H1 (cell line): ENCODE results near the gene ARSB. TPM values are rescaled to one million over a fixed set of nuclear protein-coding genes. Genes with fewer than 3 reads are reported as not detected.
A peak's percentile ranks its signal among the peaks of the same experiment; 100 is the strongest.

Experiments used
- CTCF ChIA-PET: fragments of 300-600 bp; sonication (Branson Sonifier 250); formaldehyde crosslinking; loops from one replicate; lab custom pipeline; 2021; ENCODE audit not compliant: partially characterized antibody; lab: Charles Lee
- POLR2A ChIA-PET: fragments of 300-600 bp; sonication (Branson Sonifier 250); formaldehyde crosslinking; loops from one replicate; lab custom pipeline; 2021; ENCODE audit warnings: inconsistent platforms; ENCODE audit not compliant: partially characterized antibody; lab: Charles Lee
- DNase-seq, 2 experiments: peaks; one replicate each; pipeline versions ENCODE4 v3.0.0 to v3.0.0-alpha.2; 2010 to 2022; ENCODE audit warnings: low spot score in 2 of 2, low read depth in 1 of 2, mixed read lengths in 1 of 2
- FAIRE-seq: peaks from 2 replicates; lab custom pipeline; 2011; peaks lifted over from hg19 to GRCh38; lab: Jason Lieb, UNC
- H2AFZ ChIP-seq: 2 replicates; pipeline ENCODE4 v1.8.1; 2012; ENCODE audit warnings: low read length, inconsistent platforms
- H2AK5ac ChIP-seq: 2 replicates; pipeline ENCODE4 v1.6.1; 2013; ENCODE audit warnings: low read depth, low read length
- H2BK120ac ChIP-seq: replicated peaks from 2 replicates; pipeline ENCODE3; 2013; ENCODE audit warnings: low read depth, low read length, inconsistent platforms
- H2BK12ac ChIP-seq: 2 replicates; pipeline ENCODE4 v1.6.1; 2013; ENCODE audit warnings: low read depth, low read length
- H2BK15ac ChIP-seq: 2 replicates; pipeline ENCODE4 v1.6.1; 2013; ENCODE audit warnings: low read length
- H2BK20ac ChIP-seq: 2 replicates; pipeline ENCODE4 v1.6.1; 2013; ENCODE audit warnings: low read length
- H2BK5ac ChIP-seq: 2 replicates; pipeline ENCODE4 v1.6.1; 2013; ENCODE audit warnings: low read depth, low read length
- H3K14ac ChIP-seq: 2 replicates; pipeline ENCODE4 v1.6.1; 2013; ENCODE audit warnings: inconsistent platforms; ENCODE audit not compliant: insufficient read length
- H3K18ac ChIP-seq: 2 replicates; pipeline ENCODE4 v1.6.1; 2013; ENCODE audit warnings: low read length; ENCODE audit errors: extremely low read depth
- H3K23ac ChIP-seq: 2 replicates; pipeline ENCODE4 v1.6.1; 2013; ENCODE audit warnings: inconsistent platforms; ENCODE audit not compliant: insufficient read length
- H3K23me2 ChIP-seq: 2 replicates; pipeline ENCODE4 v1.6.1; 2013; ENCODE audit warnings: low read depth, low read length
- H3K27ac ChIP-seq: 2 replicates; pipeline ENCODE4 v1.6.1; 2011; ENCODE audit warnings: low read depth, low read length, inconsistent platforms
- H3K27me3 ChIP-seq, 4 experiments: replicated peaks in 1 of 4; 1 replicate in 1 of 4; 2 replicates in 3 of 4; pipeline versions ENCODE4 v1.6.1 to v1.8.1; 2011 to 2013; ENCODE audit warnings: low read length in 3 of 4, mild to moderate bottlenecking in 3 of 4, inconsistent platforms in 2 of 4, mixed read lengths in 2 of 4, moderate library complexity in 1 of 4; ENCODE audit not compliant: control insufficient read depth in 3 of 4, insufficient read depth in 3 of 4; ENCODE audit errors: extremely low read depth in 1 of 4
- H3K36me3 ChIP-seq, 4 experiments: 2 replicates each; pipeline versions ENCODE4 v1.6.1 to v1.8.1; 2011 to 2013; ENCODE audit warnings: mild to moderate bottlenecking in 4 of 4, low read length in 3 of 4, moderate library complexity in 2 of 4, control low read depth in 1 of 4, inconsistent platforms in 1 of 4; ENCODE audit not compliant: insufficient read depth in 4 of 4, control insufficient read depth in 2 of 4
- H3K4ac ChIP-seq: replicated peaks from 2 replicates; pipeline ENCODE3; 2013; ENCODE audit warnings: low read length, low read depth, mixed read lengths, inconsistent platforms; ENCODE audit not compliant: insufficient read length
- H3K4me1 ChIP-seq, 4 experiments: replicated peaks in 1 of 4; 1 replicate in 1 of 4; 2 replicates in 3 of 4; pipeline versions ENCODE4 v1.6.1 to v1.8.1; 2011 to 2013; ENCODE audit warnings: low read length in 3 of 4, inconsistent platforms in 2 of 4, mixed read lengths in 1 of 4; ENCODE audit not compliant: insufficient read depth in 4 of 4, control insufficient read depth in 3 of 4
- H3K4me2 ChIP-seq, 2 experiments: 2 replicates each; pipeline versions ENCODE4 v1.6.1 to v1.8.1; 2011 to 2013; ENCODE audit warnings: low read depth in 2 of 2, low read length in 2 of 2, control low read depth in 1 of 2, inconsistent platforms in 1 of 2, mild to moderate bottlenecking in 1 of 2; ENCODE audit not compliant: insufficient read depth in 1 of 2
- H3K4me3 ChIP-seq, 4 experiments: fragments of 200-600, 300-600 bp in 1 of 4; sonication (generic), shearing (Covaris generic), sonication (Bioruptor Twin) in 1 of 4; 2 replicates each; pipeline versions ENCODE4 v1.5.1 to v1.8.1; 2011 to 2016; ENCODE audit warnings: low read length in 4 of 4, low read depth in 3 of 4, control low read depth in 2 of 4, inconsistent platforms in 2 of 4, mild to moderate bottlenecking in 2 of 4, mixed read lengths in 1 of 4, moderate library complexity in 1 of 4; ENCODE audit not compliant: insufficient read depth in 2 of 4; ENCODE audit errors: extremely low read depth in 1 of 4
- H3K56ac ChIP-seq: replicated peaks from 2 replicates; pipeline ENCODE3; 2013; ENCODE audit warnings: low read depth, mild to moderate bottlenecking, mixed read lengths, low read length, inconsistent platforms; ENCODE audit not compliant: insufficient read length
- H3K79me1 ChIP-seq: 2 replicates; pipeline ENCODE4 v1.6.1; 2013; ENCODE audit warnings: low read depth, low read length, control low read depth
- H3K79me2 ChIP-seq, 2 experiments: 2 replicates each; pipeline versions ENCODE4 v1.6.1 to v1.8.1; 2012 to 2013; ENCODE audit warnings: low read length in 2 of 2, mild to moderate bottlenecking in 2 of 2, inconsistent platforms in 1 of 2; ENCODE audit not compliant: insufficient read depth in 2 of 2, control insufficient read depth in 1 of 2
- H3K9ac ChIP-seq, 4 experiments: replicated peaks in 1 of 4; 1 replicate in 1 of 4; 2 replicates in 3 of 4; pipeline versions ENCODE4 v1.6.1 to v1.8.1; 2011 to 2013; ENCODE audit warnings: low read depth in 3 of 4, low read length in 3 of 4, control low read depth in 2 of 4, mild to moderate bottlenecking in 2 of 4, moderate library complexity in 2 of 4, inconsistent platforms in 1 of 4; ENCODE audit errors: extremely low read depth in 1 of 4
- H3K9me3 ChIP-seq, 2 experiments: 2 replicates each; pipeline versions ENCODE4 v1.6.1 to v1.8.1; 2012 to 2013; ENCODE audit warnings: mild to moderate bottlenecking in 2 of 2, moderate library complexity in 2 of 2, control low read depth in 1 of 2, inconsistent platforms in 1 of 2, low read depth in 1 of 2, low read length in 1 of 2, mixed read lengths in 1 of 2; ENCODE audit not compliant: insufficient read depth in 2 of 2
- H4K20me1 ChIP-seq, 2 experiments: replicated peaks in 1 of 2; 2 replicates each; pipeline versions ENCODE3 to v1.8.1; 2011 to 2013; ENCODE audit warnings: inconsistent platforms in 2 of 2, low read length in 2 of 2, mild to moderate bottlenecking in 1 of 2; ENCODE audit not compliant: insufficient read depth in 2 of 2, control insufficient read depth in 1 of 2
- H4K5ac ChIP-seq: 2 replicates; pipeline ENCODE4 v1.6.1; 2013; ENCODE audit warnings: low read length, low read depth, mixed read lengths, inconsistent platforms; ENCODE audit not compliant: insufficient read length
- H4K8ac ChIP-seq: 2 replicates; pipeline ENCODE4 v1.8.0; 2013; ENCODE audit warnings: mild to moderate bottlenecking, moderate library complexity, low read length, inconsistent platforms; ENCODE audit not compliant: insufficient read depth; ENCODE audit errors: extremely low read depth
- H4K91ac ChIP-seq: replicated peaks from 2 replicates; pipeline ENCODE3; 2013; ENCODE audit warnings: low read length, mixed read lengths, inconsistent platforms; ENCODE audit not compliant: insufficient read length
- ATF3 ChIP-seq: IDR thresholded peaks from 2 replicates; pipeline ENCODE4 v1.6.1; 2011; ENCODE audit warnings: low read depth, mild to moderate bottlenecking, low read length; ENCODE audit not compliant: insufficient read depth
- RAD21 ChIP-seq, 2 experiments: IDR thresholded peaks in 1 of 2; conservative IDR thresholded peaks in 1 of 2; 2 replicates each; pipeline ENCODE4 v1.6.1; 2011; ENCODE audit warnings: low read depth in 2 of 2, low read length in 2 of 2, improper control_type of control experiment in 1 of 2, inconsistent platforms in 1 of 2, mild to moderate bottlenecking in 1 of 2, moderate library complexity in 1 of 2
- WGBS, 2 experiments: shearing (Covaris generic) in 1 of 2; methylation state at CpG; one replicate each; pipeline versions ENCODE4 v1.1.6 to v1.1.7; 2013 to 2015; ENCODE audit warnings: low lambda C conversion rate in 2 of 2, mixed read lengths in 2 of 2, inconsistent platforms in 1 of 2, low coverage in 1 of 2, missing lambda C conversion rate in 1 of 2; ENCODE audit not compliant: insufficient replicate concordance in 2 of 2, insufficient coverage in 1 of 2, insufficient read length in 1 of 2; ENCODE audit errors: extremely low coverage in 1 of 2, missing lambda C conversion rate in 1 of 2; 5-methylcytosine and 5-hydroxymethylcytosine counted together
- polyA plus RNA-seq, 7 experiments: library from polyadenylated mRNA; depleted of rRNA in 3 of 7; stranded (reverse) in 5 of 7; unstranded in 2 of 7; fragments of >200 nt in 5 of 7; fragments of 200-250 nt in 2 of 7; gene quantifications; 1 replicate in 5 of 7; 2 replicates in 1 of 7; 4 replicates in 1 of 7; pipeline versions ENCODE4 v1.2.1 to v1.2.3, GENCODE V29; 2011 to 2013; ENCODE audit warnings: missing spikeins in 2 of 7, mixed read lengths in 2 of 7
- total RNA-seq: library from RNA; stranded (reverse); fragmentation: NEBNext Ultra II Directional; extraction: Animal tissue kit (Norgen Biotek cat#: 25700); gene quantifications from 2 replicates; pipeline ENCODE4 v1.2.1, GENCODE V29; 2021
- TF ChIP-seq, protein P1 (sequence below), 3 experiments: IDR thresholded peaks; 1 replicate in 2 of 3; 2 replicates in 1 of 3; pipeline versions ENCODE4 v1.5.1 to v1.6.1; 2011; ENCODE audit warnings: low read length in 3 of 3, mild to moderate bottlenecking in 3 of 3, inconsistent platforms in 2 of 3, low read depth in 1 of 3, moderate library complexity in 1 of 3; ENCODE audit not compliant: insufficient read depth in 1 of 3; ENCODE audit errors: control extremely low read depth in 1 of 3

ARSB gene
- total and polyA plus RNA-seq, 2 of the 8 experiments (the other 6 are each of a cell fraction or from before 2014, with no cell fraction given), result 6.4 to 13.9 TPM

DNA sequence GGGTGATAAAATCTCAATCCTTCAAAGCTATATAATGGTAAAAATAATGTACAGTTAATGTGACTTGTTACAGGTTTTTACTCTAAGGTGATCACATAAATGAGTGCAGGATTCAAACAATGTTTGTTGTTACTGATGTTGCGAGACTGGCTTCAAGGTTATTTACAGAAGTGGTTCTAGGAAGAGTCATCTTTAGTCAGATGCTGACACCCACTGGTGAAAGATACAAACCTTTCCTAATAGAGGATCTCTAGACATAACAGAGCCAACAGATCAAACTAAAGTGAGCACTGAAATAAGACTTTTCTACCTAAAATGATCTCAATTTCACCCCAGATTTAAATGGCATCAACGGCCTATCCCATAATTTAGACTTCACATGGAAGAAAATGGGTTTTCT is 20.2 kb downstream of the ARSB start:
- H4K20me1 ChIP-seq, result no peaks in the 10 kb centered on the region
- H3K4ac ChIP-seq, result no peak overlapping the region
- no peak overlapping the region for H4K5ac ChIP-seq
- H2BK5ac ChIP-seq, result no peak overlapping the region
- H2AK5ac ChIP-seq, result no peak overlapping the region
- H3K23ac ChIP-seq, result no peak overlapping the region
- no peak overlapping the region for H3K9ac ChIP-seq
- no peak overlapping the region for H3K14ac ChIP-seq
- H2AFZ ChIP-seq, result no peak overlapping the region
- no peak overlapping the region for H2BK15ac ChIP-seq
- H2BK120ac ChIP-seq, result no peak overlapping the region
- H3K27ac ChIP-seq, result no peak overlapping the region
- peaks cover 0 to 3% (median 0%) of the 10 kb centered on the region in 4 experiments; a peak in 1 of 8 replicates for H3K36me3 ChIP-seq
- H3K79me1 ChIP-seq, result no peaks in the 10 kb centered on the region
- no peak overlapping the region for H3K56ac ChIP-seq
- ChIA-PET POLR2A (no interaction called here), CTCF (interaction anchor here (0.6 to 7.8 kb wide), 16 partner anchors 10 to 810 kb away, joined by 3 to 101 read pairs (median 4); no protein-coding TSS in a partner anchor)
- no peaks in the 10 kb centered on the region for H3K27me3 ChIP-seq
- H4K8ac ChIP-seq, result no peak overlapping the region
- no peak overlapping the region for H2BK12ac ChIP-seq
- no peak for DNase-seq
- no peak overlapping the region for H3K4me2 ChIP-seq
- H3K18ac ChIP-seq, result no peak overlapping the region
- peak; percentile 66 for FAIRE-seq
- no peak overlapping the region for H2BK20ac ChIP-seq
- no peaks in the 10 kb centered on the region for H3K9me3 ChIP-seq
- WGBS, 2 experiments, result 93% methylated on average over 2 of the region's 2 CpGs; no CpG with 5 or more reads in 1 of the 2 experiments
- no peaks in the 10 kb centered on the region for H3K79me2 ChIP-seq
- H3K4me1 ChIP-seq, result no peaks in the 10 kb centered on the region
- H3K4me3 ChIP-seq, result no peak overlapping the region
- H4K91ac ChIP-seq, result no peak overlapping the region
- TF ChIP-seq, protein P1, sequence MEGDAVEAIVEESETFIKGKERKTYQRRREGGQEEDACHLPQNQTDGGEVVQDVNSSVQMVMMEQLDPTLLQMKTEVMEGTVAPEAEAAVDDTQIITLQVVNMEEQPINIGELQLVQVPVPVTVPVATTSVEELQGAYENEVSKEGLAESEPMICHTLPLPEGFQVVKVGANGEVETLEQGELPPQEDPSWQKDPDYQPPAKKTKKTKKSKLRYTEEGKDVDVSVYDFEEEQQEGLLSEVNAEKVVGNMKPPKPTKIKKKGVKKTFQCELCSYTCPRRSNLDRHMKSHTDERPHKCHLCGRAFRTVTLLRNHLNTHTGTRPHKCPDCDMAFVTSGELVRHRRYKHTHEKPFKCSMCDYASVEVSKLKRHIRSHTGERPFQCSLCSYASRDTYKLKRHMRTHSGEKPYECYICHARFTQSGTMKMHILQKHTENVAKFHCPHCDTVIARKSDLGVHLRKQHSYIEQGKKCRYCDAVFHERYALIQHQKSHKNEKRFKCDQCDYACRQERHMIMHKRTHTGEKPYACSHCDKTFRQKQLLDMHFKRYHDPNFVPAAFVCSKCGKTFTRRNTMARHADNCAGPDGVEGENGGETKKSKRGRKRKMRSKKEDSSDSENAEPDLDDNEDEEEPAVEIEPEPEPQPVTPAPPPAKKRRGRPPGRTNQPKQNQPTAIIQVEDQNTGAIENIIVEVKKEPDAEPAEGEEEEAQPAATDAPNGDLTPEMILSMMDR (IDR thresholded peaks at IDR 0.05; ENCODE audit: control extremely low read depth in 1 of 3, insufficient read depth in 1 of 3, low read depth in 1 of 3, low read length in 3 of 3), result peak in 2 of 3 experiments; percentile 42 to 49; a peak in 2 of 4 replicates
- TF ChIP-seq ATF3, result no peak
- peak; percentile 83 to 84 for TF ChIP-seq RAD21 (IDR thresholded peaks at IDR 0.05 in 1 of 2, conservative IDR thresholded peaks at IDR 0.05 in 1 of 2; ENCODE audit: low read depth in 2 of 2, low read length in 2 of 2)
- no peaks in the 10 kb centered on the region for H3K23me2 ChIP-seq
